Parathyroid adenoma (tissue), 2 donors: ENCODE measurements around the gene KLHL8.

Experiments used
- H2AFZ ChIP-seq: fragments of 300-600 bp; sonication (generic); one replicate; pipeline ENCODE4 v1.7.0; 2017; ENCODE audit warnings: antibody characterized with exemption, mild to moderate bottlenecking
- H3K27ac ChIP-seq: fragments of 300-600 bp; sonication (generic); one replicate; pipeline ENCODE4 v1.7.0; 2017
- H3K27me3 ChIP-seq: fragments of 300-600 bp; sonication (generic); one replicate; pipeline ENCODE4 v1.7.0; 2017; ENCODE audit warnings: low read length; ENCODE audit not compliant: control insufficient read depth, insufficient read depth
- H3K36me3 ChIP-seq: fragments of 300-600 bp; sonication (generic); one replicate; pipeline ENCODE4 v1.7.0; 2017; ENCODE audit warnings: low read length; ENCODE audit not compliant: control insufficient read depth, insufficient read depth
- H3K4me1 ChIP-seq: fragments of 300-600 bp; sonication (generic); one replicate; pipeline ENCODE4 v1.7.0; 2017; ENCODE audit warnings: control low read depth
- H3K4me2 ChIP-seq: fragments of 300-600 bp; sonication (generic); one replicate; pipeline ENCODE4 v1.7.0; 2017; ENCODE audit warnings: low read length
- H3K4me3 ChIP-seq: fragments of 300-600 bp; sonication (generic); one replicate; pipeline ENCODE4 v1.7.0; 2017; ENCODE audit warnings: low read depth, low read length
- H3K79me2 ChIP-seq: fragments of 300-600 bp; sonication (generic); one replicate; pipeline ENCODE4 v1.7.0; 2017; ENCODE audit warnings: control low read depth
- H3K9ac ChIP-seq: fragments of 300-600 bp; sonication (generic); one replicate; pipeline ENCODE4 v1.7.0; 2017; ENCODE audit warnings: mild to moderate bottlenecking
- H3K9me3 ChIP-seq: fragments of 300-600 bp; sonication (generic); one replicate; pipeline ENCODE4 v1.7.0; 2017; ENCODE audit warnings: low read length; ENCODE audit not compliant: control insufficient read depth
- TF ChIP-seq, protein P1 (sequence below): fragments of 300-600 bp; sonication (generic); IDR thresholded peaks from one replicate; pipeline ENCODE4 v1.7.0; 2017; ENCODE audit warnings: antibody characterized with exemption, mild to moderate bottlenecking
- donor health status: primary hyperparathyroidism.

KLHL8 gene

DNA sequence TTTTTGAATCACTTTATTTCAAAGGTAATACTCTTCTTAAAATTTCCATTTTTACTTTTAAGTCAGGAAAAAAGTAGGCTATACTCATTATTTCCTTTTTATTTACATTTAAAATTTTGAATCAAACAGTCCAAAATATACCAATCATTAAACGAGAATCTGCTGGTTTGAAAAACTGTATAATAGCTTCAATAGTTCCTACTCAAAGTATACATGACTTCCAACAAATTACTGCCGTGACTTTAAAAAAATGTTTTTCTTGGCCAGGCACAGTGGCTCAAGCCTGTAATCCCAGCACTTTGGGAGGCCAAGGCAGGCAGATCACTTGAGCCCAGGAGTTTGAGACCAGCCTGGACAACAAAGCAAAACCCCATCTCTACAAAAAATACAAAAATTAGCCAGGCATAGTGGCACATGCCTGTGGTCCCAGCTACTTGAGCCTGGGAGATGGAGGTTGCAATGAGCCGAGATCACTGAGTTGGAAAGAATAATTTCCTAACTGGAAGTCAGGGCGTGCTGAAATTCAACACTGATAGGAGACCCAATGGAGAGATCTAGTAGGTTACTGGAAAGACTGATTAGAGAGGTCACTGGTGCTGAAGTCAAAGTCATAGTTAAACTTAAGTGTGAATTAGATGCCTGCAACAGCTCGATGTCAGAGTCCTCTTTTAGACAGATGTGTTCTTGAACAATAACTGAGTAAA lies 9.0 kb downstream of the KLHL8 start:
- H3K4me1 ChIP-seq = no peaks in the 10 kb centered on the region
- H3K36me3 ChIP-seq = no peaks in the 10 kb centered on the region
- H3K4me2 ChIP-seq = no peak overlapping the region
- no peak overlapping the region for H2AFZ ChIP-seq
- H3K27ac ChIP-seq = no peak overlapping the region
- no peaks in the 10 kb centered on the region for H3K27me3 ChIP-seq
- H3K9me3 ChIP-seq = no peaks in the 10 kb centered on the region
- H3K9ac ChIP-seq = no peak overlapping the region
- TF ChIP-seq, protein P1, sequence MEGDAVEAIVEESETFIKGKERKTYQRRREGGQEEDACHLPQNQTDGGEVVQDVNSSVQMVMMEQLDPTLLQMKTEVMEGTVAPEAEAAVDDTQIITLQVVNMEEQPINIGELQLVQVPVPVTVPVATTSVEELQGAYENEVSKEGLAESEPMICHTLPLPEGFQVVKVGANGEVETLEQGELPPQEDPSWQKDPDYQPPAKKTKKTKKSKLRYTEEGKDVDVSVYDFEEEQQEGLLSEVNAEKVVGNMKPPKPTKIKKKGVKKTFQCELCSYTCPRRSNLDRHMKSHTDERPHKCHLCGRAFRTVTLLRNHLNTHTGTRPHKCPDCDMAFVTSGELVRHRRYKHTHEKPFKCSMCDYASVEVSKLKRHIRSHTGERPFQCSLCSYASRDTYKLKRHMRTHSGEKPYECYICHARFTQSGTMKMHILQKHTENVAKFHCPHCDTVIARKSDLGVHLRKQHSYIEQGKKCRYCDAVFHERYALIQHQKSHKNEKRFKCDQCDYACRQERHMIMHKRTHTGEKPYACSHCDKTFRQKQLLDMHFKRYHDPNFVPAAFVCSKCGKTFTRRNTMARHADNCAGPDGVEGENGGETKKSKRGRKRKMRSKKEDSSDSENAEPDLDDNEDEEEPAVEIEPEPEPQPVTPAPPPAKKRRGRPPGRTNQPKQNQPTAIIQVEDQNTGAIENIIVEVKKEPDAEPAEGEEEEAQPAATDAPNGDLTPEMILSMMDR = no peak
- H3K79me2 ChIP-seq = peaks cover 11% of the 10 kb centered on the region
- no peak overlapping the region for H3K4me3 ChIP-seq

DNA sequence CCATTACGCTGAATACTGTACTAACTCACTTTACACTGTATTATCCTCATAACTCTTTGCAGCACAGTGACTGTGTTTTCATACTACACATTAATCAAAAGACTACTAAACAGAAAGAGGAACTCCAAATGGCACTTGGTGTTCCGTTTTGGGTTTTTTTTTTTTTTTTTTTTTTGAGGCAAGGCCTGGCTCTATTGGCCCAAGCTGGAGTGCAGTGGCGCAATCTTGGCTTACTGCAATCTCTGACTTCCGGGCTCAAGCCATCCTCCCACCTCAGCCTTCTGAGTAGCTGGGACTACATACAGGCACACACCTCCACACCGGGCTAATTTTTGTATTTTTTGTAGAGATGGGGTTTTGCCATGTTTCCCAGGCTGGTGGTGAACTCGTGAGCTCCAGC lies 10.7 kb downstream of the KLHL8 start:
- Histone ChIP-seq H3K27ac (no peak overlapping the region), H3K4me3 (no peak overlapping the region), H3K9ac (no peak overlapping the region), H3K4me2 (no peak overlapping the region), H2AFZ (no peak overlapping the region), H3K27me3 (no peaks in the 10 kb centered on the region), H3K9me3 (no peaks in the 10 kb centered on the region), H3K4me1 (no peaks in the 10 kb centered on the region), H3K79me2 (peaks cover 14% of the 10 kb centered on the region), H3K36me3 (no peaks in the 10 kb centered on the region)
- TF ChIP-seq, protein P1 = no peak

DNA sequence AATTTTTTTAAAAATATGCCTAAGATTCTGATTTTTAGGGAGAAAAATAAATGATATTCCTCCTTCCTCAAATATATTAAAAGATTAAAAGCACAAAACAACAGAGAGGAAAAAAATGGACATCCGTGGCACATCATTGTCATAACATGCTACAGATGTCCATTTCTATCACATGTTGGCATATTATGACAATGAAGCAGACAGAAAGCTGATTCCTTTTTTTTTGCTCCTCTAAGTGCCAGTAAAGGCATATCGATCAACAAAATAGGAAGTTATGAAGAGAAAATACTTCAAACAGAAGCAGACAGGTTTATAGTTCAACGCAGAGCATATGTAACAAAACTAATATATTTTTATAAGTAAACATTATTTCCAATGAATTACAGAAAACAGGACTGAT lies 11.2 kb downstream of the KLHL8 start:
- H3K27ac ChIP-seq = no peak overlapping the region
- H3K4me1 ChIP-seq = no peaks in the 10 kb centered on the region

DNA sequence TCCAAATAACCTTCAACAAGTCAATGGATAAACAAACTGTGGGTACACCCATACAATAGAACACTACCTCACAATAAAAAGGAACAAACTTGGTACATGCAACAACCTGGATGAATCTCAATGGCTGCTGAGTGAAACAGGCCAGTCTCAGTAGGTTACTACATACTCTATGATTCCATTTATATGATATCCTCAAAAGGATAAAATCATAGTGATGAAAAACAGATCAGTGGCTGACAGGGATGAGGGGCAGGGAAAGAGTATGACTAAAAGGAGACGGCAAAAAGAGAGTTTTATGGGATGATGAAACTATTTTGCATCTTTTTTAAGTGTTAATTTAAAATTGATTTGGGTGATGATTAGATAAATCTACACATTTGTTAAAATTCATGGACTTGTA lies 15.9 kb downstream of the KLHL8 start:
- no peaks in the 10 kb centered on the region for H3K27me3 ChIP-seq
- no peak overlapping the region for H2AFZ ChIP-seq
- H3K79me2 ChIP-seq = peaks cover 14% of the 10 kb centered on the region
- no peak overlapping the region for H3K27ac ChIP-seq
- no peak overlapping the region for H3K4me3 ChIP-seq
- H3K9ac ChIP-seq = no peak overlapping the region
- H3K4me1 ChIP-seq = no peaks in the 10 kb centered on the region
- H3K36me3 ChIP-seq = no peaks in the 10 kb centered on the region
- H3K4me2 ChIP-seq = no peak overlapping the region
- H3K9me3 ChIP-seq = no peaks in the 10 kb centered on the region
- TF ChIP-seq, protein P1 = no peak

More for the DNA sequence above, 11.2 kb downstream of the KLHL8 start:
- H3K36me3 ChIP-seq = no peaks in the 10 kb centered on the region
- no peak overlapping the region for H2AFZ ChIP-seq
- H3K27me3 ChIP-seq = no peaks in the 10 kb centered on the region
- no peak overlapping the region for H3K4me3 ChIP-seq
- no peaks in the 10 kb centered on the region for H3K9me3 ChIP-seq
- peaks cover 14% of the 10 kb centered on the region for H3K79me2 ChIP-seq
- TF ChIP-seq, protein P1 = no peak
- H3K9ac ChIP-seq = no peak overlapping the region
- no peak overlapping the region for H3K4me2 ChIP-seq

DNA sequence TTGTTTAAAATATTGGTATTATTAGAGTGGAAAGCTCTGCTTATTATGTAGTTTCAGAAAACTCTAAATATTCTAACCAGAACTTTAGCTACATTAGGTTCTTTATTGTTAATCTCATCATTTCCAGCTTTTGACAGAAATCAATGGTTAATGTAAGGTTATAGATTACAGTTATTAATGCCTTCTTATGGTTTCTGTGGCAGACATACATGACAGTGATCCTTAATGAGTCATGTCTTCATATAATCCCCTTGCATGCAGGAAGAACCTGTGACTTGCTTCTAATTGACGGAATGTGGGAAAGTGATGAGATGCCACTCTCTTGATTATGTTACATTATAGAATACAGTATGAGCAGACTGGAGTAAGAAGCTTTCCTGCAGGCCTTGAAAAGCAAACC lies 23.5 kb downstream of the KLHL8 start:
- H3K4me1 ChIP-seq = no peaks in the 10 kb centered on the region
- H3K79me2 ChIP-seq = peaks cover 2% of the 10 kb centered on the region
- no peak overlapping the region for H3K9ac ChIP-seq
- TF ChIP-seq, protein P1 = no peak
- H3K36me3 ChIP-seq = no peaks in the 10 kb centered on the region
- H3K27me3 ChIP-seq = no peaks in the 10 kb centered on the region
- no peaks in the 10 kb centered on the region for H3K9me3 ChIP-seq
- no peak overlapping the region for H3K4me2 ChIP-seq
- no peak overlapping the region for H3K4me3 ChIP-seq
- no peak overlapping the region for H3K27ac ChIP-seq
- H2AFZ ChIP-seq = no peak overlapping the region
